Muscle layer of colon (tissue), 2 donors: ENCODE measurements around the gene ARID1B.

Experiments used
- H3K27ac ChIP-seq: one replicate; pipeline ENCODE4 v1.7.0; 2013; ENCODE audit warnings: low read depth, mild to moderate bottlenecking, low read length, moderate library complexity
- H3K27me3 ChIP-seq, 2 donors: one replicate each; pipeline ENCODE4 v1.7.0; 2013; ENCODE audit warnings: low read length in 2 of 2, mild to moderate bottlenecking in 2 of 2; ENCODE audit not compliant: insufficient read depth in 2 of 2, control insufficient read depth in 1 of 2
- H3K36me3 ChIP-seq: one replicate; pipeline ENCODE4 v1.7.0; 2013; ENCODE audit warnings: mild to moderate bottlenecking, low read length; ENCODE audit not compliant: insufficient read depth
- H3K4me1 ChIP-seq: one replicate; pipeline ENCODE4 v1.7.0; 2013; ENCODE audit warnings: mild to moderate bottlenecking, low read length; ENCODE audit not compliant: insufficient read depth
- H3K4me3 ChIP-seq, 2 donors: one replicate each; pipeline ENCODE4 v1.7.0; 2013; ENCODE audit warnings: low read length in 2 of 2, low read depth in 1 of 2, mild to moderate bottlenecking in 1 of 2, moderate library complexity in 1 of 2
- H3K9ac ChIP-seq: one replicate; pipeline ENCODE4 v1.7.0; 2013; ENCODE audit warnings: low read length
- H3K9me3 ChIP-seq: one replicate; pipeline ENCODE4 v1.7.0; 2013; ENCODE audit warnings: mild to moderate bottlenecking, low read length
- donor health status: abdominal sarcoma.
- donor health status: Adenocarcinoma of cecum.

ARID1B gene

DNA sequence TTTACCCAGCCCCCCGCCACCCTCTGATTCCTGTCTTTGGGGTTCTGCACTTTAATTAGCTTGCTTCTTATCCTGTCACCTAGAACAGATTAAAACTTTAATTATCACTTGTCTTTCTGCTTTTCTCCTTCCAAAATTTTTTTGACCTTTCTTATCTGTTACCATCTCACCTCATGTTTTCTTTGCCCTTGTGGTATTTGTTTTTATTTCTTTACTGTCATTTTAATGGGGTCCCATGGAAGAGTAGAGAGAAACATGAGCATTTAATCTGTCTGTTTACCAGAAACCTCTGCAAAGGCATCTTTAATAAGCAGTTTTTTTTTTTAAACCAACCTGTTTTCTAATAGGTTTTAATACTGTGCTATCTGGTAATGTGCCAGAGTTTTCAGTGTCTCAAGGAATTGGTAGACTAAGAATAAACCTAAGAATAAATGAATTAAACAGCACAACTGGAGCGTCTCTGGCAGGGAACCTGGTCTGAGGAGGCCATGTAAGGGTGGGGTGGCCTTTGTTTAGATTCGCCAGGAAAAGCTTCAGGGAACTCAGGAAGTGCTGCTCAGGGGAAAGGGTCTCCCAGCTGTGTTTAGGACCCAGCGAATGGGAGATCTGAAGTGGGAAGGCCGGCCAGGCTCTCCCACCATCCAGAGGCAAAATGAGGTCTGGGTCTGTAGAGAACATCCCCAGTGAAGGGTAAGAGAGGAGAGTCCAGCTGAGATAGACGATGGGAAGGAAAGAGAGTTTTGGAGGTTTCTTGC, 69.8 kb downstream of the ARID1B start:
- Histone ChIP-seq H3K27me3 (no peaks in the 10 kb centered on the region), H3K27ac (no peak overlapping the region), H3K9me3 (no peaks in the 10 kb centered on the region), H3K9ac (no peak overlapping the region), H3K36me3 (no peaks in the 10 kb centered on the region), H3K4me1 (peaks cover 88% of the 10 kb centered on the region), H3K4me3 (no peak overlapping the region)

DNA sequence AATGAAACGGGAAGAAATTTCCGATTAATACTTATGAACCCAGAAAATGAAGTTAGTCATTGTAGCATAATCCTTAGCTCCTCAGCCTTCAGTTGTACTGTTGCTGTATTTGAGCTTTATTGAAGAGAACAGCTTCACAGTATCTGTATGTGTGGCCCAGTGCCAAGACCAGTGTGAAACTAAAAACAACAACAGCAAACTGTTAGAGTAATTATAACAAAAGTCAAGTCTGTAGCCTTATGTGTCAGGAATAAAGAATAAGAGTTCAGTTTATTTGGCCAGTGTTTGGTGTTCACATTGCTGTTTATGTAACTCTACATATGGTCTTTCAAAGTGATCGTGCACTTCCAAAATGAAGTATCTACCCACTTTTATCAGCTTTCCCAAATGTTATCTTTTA, 70.9 kb downstream of the ARID1B start:
- no peaks in the 10 kb centered on the region for H3K36me3 ChIP-seq
- H3K9ac ChIP-seq, result no peak overlapping the region
- H3K4me3 ChIP-seq, result no peak overlapping the region
- H3K4me1 ChIP-seq, result peaks cover 83% of the 10 kb centered on the region
- no peaks in the 10 kb centered on the region for H3K9me3 ChIP-seq
- H3K27me3 ChIP-seq, result no peaks in the 10 kb centered on the region
- H3K27ac ChIP-seq, result no peak overlapping the region

DNA sequence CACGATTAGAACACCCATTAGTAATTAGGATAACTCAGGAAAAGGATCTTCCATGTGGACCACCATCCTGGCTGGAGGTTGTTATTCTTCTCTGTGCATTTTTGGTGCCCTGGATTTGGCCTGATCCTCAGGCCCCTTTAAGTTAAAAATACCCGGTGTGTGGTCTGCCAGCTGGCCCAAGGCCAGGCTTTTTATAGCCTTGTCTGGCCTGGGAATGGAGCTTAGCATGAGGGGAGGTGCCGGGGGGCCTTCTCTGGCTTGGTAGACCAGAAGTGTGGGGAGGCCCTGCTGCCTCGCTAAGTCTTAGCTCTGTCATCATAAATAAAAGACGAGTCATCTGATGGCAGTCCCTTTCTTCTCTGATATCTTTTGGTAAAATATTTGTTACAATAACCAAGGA, 71.4 kb downstream of the ARID1B start:
- Histone ChIP-seq H3K9me3 (no peaks in the 10 kb centered on the region), H3K4me1 (peaks cover 88% of the 10 kb centered on the region), H3K9ac (no peak overlapping the region), H3K36me3 (no peaks in the 10 kb centered on the region), H3K4me3 (no peak overlapping the region), H3K27me3 (no peaks in the 10 kb centered on the region), H3K27ac (no peak overlapping the region)

DNA sequence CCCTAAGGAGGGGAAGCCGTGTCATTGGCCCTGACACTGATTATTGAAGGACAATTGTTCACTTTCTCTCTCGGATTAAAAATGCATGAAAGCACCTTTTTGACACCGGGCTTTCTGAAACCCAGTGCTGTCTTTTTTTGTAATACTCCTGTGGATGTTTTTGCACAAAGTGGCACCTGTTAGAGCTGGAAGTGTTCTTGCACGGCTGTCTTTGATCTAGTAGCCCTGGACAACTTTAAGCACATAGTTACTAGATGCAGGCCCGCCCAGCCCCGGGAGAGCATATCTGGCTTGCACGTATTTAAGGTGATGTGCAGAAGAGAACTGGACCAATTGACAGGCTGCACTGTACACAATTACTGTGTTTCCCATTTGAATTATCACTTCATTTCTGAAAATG, 72.6 kb downstream of the ARID1B start:
- Histone ChIP-seq H3K4me1 (peaks cover 85% of the 10 kb centered on the region), H3K4me3 (no peak overlapping the region), H3K9me3 (no peaks in the 10 kb centered on the region), H3K36me3 (no peaks in the 10 kb centered on the region), H3K27ac (no peak overlapping the region), H3K9ac (no peak overlapping the region), H3K27me3 (no peaks in the 10 kb centered on the region)

DNA sequence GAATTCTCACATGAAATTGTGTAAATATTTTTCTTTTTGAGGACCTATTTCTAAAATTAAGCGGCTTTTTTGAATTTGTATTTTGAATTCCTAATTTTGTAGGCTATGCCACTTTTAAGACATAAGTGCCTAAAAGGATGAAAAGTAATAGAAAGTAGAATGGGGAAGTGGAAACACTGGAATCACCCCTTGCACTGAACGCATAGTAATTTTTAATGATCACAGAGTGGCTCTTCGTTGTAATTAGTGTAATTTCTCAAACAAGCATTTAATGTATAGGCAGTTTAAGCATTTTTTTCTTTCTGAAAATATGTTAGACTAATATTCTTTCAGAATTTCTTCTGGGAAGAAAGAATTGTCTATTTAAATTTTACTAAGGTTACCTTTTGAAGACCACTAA, 73.2 kb downstream of the ARID1B start:
- Histone ChIP-seq H3K9ac (no peak overlapping the region), H3K27ac (no peak overlapping the region), H3K4me3 (no peak overlapping the region), H3K9me3 (no peaks in the 10 kb centered on the region), H3K4me1 (peaks cover 79% of the 10 kb centered on the region), H3K27me3 (no peaks in the 10 kb centered on the region), H3K36me3 (no peaks in the 10 kb centered on the region)

DNA sequence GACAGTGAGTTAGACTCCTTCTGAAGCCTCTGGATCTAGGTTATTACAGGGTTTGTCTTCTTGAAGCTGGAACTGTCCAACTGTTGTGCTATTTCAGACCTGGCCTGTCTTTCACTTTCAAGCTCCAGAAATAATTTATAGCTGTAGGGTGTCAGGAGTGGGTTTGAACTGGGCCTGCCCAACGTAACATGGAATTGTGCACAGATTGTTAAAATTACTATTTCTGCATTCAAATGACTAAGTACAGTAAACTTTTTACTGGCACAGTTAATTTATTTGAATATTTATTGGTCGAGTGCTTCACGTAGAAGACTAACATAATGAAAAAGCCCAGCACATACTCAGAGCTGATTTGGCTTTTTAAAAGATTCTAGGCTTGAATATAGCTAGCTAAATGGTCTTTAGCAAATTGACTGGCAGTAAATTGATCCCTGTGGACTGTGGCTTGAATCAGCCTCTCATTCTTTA, 74.3 kb downstream of the ARID1B start:
- H3K4me3 ChIP-seq, result no peak overlapping the region
- H3K27ac ChIP-seq, result no peak overlapping the region
- no peaks in the 10 kb centered on the region for H3K9me3 ChIP-seq
- peaks cover 77% of the 10 kb centered on the region for H3K4me1 ChIP-seq
- H3K9ac ChIP-seq, result no peak overlapping the region
- H3K27me3 ChIP-seq, result no peaks in the 10 kb centered on the region
- no peaks in the 10 kb centered on the region for H3K36me3 ChIP-seq

DNA sequence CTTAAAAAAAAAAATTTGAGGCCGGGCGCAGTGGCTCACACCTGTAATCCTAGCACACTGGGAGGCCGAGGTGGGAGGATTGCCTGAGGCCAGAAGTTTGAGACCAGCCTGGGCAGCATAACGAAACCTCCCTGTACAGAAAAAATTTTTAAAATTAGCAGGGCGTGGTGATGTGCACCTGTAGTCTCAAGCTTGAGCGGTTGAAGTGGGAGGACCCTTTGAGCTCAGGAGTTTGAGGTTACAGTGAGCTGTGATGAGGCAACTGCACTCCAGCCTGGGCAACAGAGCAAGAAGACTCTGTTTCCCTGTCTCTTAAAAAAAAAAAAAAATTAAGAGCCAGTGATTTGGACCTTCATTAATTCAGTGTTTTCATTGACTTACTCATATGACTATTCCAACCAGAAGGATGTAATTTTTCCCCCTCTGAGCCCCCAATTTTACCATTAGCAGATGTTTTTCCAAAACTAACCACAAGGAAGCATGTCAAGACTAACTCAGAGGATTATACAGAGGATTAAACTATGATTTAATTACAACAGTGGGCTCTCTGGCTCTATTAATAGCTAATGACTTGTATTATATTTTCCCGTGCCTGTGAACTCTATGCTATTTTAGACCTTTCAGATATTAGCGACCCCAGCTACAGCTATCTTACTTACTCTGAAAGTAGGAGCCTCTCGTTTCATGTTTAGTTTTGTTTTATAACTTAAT, 75.1 kb downstream of the ARID1B start:
- peaks cover 76% of the 10 kb centered on the region for H3K4me1 ChIP-seq
- no peaks in the 10 kb centered on the region for H3K27me3 ChIP-seq
- no peak overlapping the region for H3K27ac ChIP-seq
- H3K9ac ChIP-seq, result no peak overlapping the region
- no peaks in the 10 kb centered on the region for H3K36me3 ChIP-seq
- no peak overlapping the region for H3K4me3 ChIP-seq
- H3K9me3 ChIP-seq, result no peaks in the 10 kb centered on the region

DNA sequence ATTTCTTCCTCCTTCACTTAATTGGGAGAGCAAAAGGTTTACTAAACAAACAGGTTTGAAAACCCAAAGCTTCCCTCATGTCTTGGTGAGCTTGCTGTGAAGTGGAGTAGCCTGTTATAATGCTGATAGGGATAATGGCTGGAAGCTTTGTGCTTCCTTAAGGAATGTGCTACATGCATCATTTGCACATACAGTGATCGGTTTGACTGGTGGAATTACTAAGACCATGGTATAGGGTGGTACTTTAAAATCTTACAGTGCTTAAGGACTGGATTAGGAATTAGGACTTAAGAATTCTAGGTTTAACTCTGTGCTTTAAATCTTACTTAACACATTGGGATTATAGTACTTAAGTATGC, 75.7 kb downstream of the ARID1B start:
- Histone ChIP-seq H3K4me1 (peaks cover 71% of the 10 kb centered on the region), H3K9ac (no peak overlapping the region), H3K27ac (no peak overlapping the region), H3K27me3 (no peaks in the 10 kb centered on the region), H3K4me3 (no peak overlapping the region), H3K36me3 (no peaks in the 10 kb centered on the region), H3K9me3 (no peaks in the 10 kb centered on the region)

DNA sequence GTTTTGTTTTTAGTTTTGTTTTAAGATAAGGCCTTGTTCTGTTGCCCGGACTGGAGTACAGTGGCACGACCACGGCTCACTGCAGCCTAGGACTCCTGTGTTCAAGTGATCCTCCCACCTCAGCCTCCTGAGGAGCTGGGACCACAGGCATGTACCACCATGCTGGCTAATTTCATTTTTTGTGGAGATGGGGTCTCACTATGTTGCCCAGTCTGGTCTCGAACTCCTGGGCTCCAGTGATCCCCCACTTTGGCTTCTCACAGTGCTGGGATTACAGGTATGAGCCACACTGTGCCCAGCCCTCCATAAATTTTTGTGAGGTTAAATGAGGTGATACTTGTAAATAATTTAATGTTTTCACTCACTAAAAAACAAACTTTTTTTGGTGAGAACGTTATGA, 76.6 kb downstream of the ARID1B start:
- no peak overlapping the region for H3K27ac ChIP-seq
- H3K9me3 ChIP-seq, result no peaks in the 10 kb centered on the region
- no peaks in the 10 kb centered on the region for H3K36me3 ChIP-seq
- H3K27me3 ChIP-seq, result no peaks in the 10 kb centered on the region
- H3K4me3 ChIP-seq, result no peak overlapping the region
- H3K4me1 ChIP-seq, result peaks cover 62% of the 10 kb centered on the region
- H3K9ac ChIP-seq, result no peak overlapping the region

DNA sequence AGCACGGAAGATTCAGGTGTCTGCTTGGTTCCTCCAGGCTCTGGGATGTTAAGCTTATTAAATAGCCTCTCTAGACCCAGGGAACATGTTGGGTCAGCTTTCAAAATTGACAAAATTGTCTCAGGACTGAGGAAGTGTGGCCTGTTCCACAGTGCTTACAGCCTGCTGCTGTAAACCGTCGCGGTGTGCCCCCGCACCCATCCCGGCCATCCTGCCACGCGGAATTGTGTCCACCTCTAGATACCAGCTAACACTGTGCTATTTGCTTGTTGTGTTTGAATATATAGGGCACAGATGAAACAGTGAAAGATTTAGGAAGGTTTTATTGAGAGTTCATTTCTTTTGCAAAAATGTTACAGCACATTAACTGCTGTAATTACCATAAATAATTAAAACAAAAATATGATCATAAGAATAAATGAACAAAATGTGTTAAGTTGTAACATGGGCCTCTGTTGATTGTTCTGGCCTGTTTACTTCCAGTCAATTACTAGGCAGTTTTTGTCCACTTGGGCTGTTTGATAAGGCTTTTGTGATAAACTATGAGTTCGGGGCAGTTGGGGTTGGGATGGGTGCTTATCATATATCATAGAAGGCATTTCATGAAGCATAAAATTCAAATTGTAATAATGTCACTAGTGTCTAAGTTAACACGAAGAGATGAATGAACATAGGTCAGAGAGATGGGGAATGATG, 77.4 kb downstream of the ARID1B start:
- Histone ChIP-seq H3K27ac (no peak overlapping the region), H3K4me1 (peaks cover 58% of the 10 kb centered on the region), H3K4me3 (no peak overlapping the region), H3K36me3 (no peaks in the 10 kb centered on the region), H3K9ac (no peak overlapping the region), H3K9me3 (no peaks in the 10 kb centered on the region), H3K27me3 (no peaks in the 10 kb centered on the region)

DNA sequence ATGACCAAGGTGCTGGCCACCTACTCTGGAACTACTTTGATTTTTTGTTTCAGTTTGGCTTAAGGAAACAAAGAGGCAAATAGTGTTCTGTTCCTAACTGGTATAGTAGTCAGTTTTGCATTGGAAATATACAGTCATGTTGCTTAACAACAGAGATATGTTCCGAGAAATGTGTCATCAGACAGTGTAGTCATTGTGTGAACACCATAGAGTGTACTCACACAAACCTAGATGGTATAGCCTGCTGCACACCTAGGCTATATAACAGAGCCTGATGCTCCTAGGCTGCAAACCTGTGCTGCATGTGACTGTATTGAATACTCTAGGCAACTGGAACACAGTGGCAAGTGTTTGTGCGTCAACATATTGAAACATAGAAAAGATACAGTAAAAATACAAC, 80.4 kb downstream of the ARID1B start:
- Histone ChIP-seq H3K9ac (no peak overlapping the region), H3K27me3 (no peaks in the 10 kb centered on the region), H3K36me3 (no peaks in the 10 kb centered on the region), H3K4me1 (peaks cover 47% of the 10 kb centered on the region), H3K27ac (no peak overlapping the region), H3K4me3 (no peak overlapping the region), H3K9me3 (no peaks in the 10 kb centered on the region)
